ENCODE results near the gene NSF.
A peak's percentile ranks its signal among the peaks of the same experiment; 100 is the strongest.
"Not testable (repeated sequence)": the region's sequence is repeated elsewhere in the genome, so short reads cannot be mapped to it uniquely, and the experiment has no call there.

Gene NSF

DNA sequence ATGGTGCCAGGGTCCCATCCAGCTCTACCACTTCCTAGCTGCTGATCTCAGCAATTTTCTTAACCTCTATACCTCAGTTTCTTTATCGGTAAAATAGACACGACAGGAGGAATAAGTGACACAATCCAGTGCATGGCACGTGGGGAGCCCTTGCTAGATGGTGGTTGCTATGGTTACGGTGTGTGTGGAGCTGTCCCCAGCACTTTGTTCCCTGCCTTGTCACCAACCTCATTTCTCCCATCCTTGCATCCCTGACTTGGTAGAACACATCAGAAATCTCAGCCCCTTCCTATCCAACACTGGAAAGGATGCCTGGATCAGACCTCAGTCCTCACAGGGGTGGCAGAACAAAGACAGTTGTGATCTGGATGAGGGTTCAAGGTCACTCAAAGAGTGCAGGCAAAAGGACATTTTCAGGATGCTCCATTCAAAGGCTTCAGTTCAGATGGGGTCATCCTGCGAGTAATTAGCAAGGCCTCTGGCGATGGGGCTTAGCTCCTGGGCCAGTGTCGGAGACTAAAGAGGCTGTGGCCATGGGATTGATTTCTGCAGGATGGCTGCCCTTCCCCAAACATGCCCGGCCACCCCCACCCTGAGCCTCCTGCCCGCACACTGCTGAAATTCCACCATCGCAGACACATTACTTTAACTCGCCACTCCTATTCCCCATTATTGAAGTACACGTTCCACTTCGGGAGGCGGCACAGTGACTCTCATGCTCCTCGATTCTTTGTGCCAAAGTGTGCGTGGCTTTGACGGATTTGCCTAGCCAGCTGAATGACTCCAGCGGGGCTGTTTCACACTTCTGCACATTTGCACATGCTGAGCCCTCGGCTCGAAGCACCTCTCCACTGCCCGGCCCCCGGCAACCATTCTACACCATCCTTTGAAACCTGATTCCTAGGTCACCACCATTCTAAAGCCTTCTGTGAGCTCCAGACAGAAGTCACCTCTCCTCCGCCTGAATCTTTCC, 187.8 kb downstream of the NSF start:
- DNase-seq: no peak

DNA sequence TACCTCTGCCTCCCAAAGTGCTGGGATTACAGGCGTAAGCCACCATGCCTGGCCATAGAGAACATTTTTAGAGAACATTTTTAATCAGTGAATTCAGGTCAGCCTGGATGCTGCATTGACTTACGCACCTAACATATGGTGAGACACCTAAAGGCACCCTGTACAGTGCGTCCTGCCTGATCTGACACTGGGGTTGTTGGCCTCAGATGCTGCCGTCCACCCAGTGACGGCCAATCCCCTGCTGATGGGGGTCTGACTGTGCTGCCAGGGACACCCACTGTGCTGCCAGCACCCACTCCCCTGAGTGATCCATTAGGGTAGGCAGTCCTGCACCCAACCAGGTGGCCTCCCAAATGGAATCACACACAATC, 189.5 kb downstream of the NSF start:
- DNase-seq: no peak

DNA sequence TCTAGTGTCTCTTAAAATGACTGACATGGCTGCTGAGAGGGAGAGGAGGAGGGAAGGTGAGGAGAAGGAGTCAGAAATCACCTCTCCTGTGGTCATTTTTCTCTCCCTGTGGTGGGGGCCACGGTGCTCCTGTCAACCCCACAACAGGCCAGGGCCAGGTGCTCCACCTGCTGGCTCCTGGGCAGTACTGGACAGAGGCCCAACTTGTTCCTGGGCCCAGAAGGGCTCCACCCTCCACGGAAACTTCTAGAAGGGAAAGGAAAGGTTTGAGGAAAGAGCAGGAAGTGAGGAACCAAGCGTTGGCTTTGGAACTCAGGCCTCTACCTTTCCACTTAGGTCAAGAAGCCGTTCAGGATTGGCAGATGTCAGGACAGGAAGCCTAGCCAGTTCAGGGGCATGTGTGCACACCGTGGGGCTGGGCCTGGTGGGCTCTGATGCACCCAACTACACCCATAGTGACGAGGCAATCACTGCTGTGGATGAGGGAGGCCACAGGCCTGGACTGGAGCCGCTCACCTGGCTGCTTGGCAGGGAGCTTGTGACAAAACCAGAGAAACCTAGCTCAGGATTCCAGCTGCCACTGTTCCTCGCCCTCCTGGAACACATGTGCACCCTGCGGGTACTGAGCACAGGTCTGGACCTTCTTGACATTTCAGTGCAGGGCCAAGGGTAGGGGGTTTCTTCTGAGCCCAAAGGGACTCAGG, 191.9 kb downstream of the NSF start:
- DNase-seq: no peak

DNA sequence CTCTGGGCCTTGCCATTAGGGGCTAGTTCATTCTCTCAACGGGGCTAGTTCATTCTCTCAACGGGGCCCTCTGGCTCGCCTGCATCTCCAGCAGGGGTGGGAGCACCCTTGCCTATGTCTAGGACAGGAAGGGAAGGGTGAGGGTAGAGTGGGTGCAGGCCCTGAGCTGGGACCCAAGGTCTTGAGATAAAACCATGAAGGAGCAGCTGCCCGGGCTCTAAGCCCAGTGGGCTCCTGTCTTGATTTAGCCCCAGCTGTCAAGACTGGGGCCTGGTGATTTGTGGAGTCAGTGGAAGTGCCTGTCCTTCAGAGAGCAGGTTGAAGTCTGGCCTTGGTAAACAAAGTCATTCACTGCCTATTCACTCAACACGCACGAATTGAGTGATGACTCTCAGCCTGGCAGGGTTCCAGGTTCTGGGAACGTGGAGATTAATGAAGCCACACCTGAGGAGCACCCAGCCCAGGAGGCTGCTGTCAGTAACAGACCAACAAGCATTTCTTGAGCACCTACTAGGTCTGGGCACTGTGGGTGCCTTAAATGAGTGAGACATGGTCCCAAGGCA, 192.6 kb downstream of the NSF start:
- DNase-seq: peak; percentile 16

DNA sequence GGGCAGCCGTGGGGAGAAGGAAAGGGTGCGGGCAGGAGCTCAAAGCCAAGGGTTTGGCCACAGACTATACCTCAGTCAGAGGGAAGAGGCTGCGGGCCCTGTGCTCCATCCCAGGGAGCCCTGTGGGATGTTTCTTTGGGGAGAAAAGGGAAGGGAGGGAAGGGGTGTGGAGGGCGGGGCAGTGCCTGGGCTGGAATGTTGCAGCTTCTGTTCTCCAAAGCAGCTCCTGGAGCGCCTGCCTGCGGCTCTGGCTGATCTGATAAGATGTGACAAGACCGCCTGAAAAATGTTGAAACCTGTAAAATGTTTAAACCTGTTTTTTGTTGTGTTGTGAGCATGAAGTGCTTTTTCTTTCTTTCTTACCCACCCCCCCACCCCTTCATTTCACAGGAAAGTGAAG, 195.2 kb downstream of the NSF start:
- DNase-seq: no peak

DNA sequence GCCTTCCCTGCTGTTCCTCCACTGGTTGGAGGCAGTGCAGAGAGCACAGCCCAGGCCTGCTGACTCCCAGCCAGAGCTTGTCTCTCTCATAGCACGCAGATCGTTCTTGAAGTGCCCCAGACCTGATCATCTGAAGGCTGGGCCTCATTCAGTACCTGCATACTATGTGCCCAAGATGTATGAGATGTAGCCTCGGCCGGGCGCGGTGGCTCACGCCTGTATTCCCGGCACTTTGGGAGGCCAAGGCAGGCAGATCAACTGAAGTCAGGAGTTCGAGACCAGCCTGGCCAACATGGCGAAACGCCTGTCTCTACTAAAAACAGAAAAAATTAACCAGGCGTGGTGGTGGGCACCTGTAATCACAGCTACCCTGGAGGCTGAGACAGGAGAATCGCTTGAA, 197.0 kb downstream of the NSF start:
- DNase-seq: no peak

DNA sequence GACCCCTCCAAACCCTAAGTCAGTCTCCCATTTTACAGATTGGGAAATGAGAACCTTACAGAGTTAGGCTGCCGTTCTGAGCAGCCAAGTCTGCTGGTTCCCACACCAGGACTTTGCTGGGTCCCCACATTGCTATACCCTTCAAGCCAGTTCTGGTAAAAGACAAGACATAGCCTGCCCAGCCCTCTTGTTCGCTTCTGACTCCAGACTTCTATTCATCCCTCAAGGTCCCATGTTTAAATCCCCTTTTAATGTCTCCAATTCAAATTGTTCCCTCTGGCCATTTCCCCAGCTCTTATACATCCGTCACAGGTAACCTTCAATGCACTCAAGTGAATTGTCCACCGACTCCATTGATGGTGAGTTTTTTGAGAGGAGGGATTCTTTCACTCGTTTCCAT, 197.8 kb downstream of the NSF start:
- DNase-seq: no peak

DNA sequence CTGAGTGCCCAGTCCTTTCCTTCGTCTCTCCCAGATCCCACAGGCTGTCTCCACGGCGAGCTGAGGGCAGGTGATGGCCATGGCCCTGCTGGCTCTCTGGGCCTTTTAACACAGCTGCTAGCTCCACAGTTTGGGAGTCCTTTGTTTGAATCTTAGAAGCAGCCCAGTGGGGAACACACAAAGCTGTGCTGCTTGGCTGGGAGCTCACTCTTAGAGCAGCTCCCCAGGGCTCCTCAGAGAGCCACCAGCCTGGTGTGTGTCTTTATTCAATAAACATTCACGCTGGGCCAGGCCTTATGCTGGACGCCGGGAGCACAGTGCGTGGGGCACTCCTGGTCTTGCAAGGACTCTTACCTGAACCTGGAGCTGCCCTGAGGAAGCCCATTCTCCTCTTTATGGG, 198.3 kb downstream of the NSF start:
- DNase-seq: no peak

DNA sequence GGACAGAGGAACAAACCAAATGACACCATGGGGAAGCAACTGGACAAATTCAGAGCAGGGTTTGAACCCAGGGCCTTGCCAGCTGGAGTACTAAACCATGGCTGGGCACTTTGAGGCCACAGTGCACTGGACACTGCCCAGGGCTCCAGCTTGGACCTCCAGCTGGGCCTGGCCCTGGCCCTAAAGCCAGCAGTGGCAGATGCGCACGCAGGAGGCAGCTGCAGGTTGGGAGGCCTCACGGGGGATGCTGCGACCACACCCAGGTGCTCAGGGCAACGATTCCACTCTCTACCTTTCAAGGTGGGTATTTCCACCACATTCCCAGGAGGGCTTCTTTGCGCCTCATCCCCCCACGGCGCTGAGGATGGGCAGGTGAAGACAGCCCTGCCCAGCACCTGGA, 199.1 kb downstream of the NSF start:
- DNase-seq: no peak

DNA sequence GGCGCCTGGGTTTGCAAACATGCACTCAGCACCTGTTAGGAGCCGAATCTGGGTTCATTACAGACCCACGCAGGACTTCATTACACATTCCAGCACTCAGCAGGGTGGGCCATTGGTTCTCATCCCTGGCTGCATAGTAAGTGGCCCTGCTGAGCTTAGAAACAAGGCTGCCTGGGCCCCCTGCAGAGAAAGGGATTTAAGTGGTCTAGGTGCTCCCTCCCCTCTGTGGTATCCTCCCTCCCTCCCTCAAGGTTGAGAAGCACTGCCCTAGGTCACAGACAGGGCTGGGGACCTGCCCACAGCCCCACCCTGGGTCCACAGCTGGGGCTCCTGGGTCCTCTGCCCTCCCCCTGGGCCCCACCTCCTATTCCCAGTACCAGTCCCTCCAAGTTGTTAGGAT, 199.7 kb downstream of the NSF start:
- no peak for DNase-seq

DNA sequence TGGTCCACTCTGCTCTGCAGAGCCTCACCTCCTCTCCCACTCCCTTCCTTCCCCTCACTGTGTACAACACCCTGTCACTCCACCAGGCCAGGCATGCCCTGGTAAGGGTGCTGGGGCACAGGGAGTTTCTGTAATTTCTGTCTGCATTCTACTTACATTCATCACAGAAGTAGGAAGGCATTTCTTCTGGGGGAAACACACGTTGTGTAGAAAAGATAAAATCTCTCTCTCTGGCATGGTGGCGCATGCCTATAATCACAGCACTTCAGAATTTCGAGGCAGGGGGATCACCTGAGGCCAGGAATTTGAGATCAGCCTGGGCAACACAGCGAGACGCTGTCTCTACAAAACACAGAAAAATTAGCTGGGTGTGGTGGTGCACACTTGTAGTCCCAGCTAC, 201.1 kb downstream of the NSF start:
- no peak for DNase-seq

DNA sequence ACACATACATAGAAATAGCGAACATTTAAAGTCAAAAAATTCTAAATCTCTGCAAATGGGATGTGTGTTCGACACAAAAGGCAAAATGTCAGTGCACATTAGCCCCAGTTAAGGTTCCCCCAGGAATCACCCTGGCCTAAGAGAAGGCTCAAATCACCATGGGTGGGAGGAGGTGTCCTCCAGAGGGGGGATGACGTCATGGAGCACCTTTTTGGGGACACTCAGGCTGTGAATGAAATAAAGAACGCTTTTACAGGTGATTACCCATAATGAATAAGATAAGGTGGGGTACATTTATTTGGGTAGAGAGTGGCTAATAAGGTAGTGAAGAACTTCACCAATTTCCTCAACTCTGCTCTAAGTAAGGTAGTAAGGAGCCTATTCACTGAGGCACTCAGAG, 201.6 kb downstream of the NSF start:
- DNase-seq: no peak

DNA sequence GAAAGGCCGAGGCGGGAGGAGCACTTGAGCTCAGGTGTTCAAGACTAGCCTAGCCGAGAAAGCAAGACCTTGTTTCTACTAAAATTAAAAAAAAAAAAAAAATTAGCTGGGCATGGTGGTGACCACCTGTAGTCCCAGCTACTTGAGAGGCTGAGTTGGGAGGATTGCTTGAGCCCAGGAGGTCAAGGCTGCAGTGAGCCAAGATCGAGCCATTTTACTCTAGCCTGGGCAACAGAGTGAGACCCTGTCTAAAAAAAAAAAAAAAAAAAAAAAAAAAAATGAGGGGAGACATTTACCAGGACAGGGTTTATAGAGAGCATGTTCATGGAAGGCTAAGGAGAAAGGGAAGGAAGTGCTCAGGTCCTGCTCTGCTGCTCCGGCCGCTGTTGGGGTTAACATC, 202.6 kb downstream of the NSF start:
- not testable (repeated sequence) for DNase-seq

DNA sequence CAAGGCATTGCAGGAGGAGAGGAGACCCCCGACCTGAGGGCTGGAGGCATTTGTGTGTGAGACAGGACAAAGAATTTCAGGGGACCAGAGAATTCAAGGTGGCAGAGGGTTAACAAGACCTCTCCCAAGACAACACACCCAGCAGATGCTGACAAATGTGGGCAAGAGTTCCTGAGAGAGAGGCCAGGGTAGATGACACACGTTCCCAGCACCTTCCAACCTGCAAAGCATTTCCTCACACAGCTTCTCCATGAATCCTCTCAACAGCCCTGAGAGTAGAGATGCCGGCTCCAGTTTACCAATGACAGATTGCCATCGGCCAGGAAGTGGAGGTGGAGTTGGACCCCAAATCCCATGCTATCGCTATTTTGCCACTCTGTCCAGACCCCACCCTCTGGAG, 203.1 kb downstream of the NSF start:
- DNase-seq: no peak

DNA sequence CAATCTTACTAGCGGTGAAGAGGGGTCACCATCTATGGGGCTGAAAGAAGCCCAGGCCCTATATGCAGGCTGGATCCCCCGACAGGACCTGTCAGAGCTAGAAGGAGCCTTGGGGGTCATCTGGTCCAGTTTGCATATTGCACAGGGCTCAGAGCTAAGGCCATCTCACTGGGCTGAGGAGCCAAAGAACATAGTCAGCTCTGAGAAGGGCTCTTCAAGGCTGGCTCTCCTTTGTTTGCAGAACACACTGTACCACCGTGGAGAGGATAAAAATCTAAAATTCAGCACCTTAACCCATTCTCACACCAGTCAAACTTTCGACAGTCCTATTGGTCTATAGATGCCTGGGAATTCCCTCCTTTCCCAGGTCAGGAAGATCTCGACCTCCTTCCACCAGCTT, 203.8 kb downstream of the NSF start:
- DNase-seq: no peak

DNA sequence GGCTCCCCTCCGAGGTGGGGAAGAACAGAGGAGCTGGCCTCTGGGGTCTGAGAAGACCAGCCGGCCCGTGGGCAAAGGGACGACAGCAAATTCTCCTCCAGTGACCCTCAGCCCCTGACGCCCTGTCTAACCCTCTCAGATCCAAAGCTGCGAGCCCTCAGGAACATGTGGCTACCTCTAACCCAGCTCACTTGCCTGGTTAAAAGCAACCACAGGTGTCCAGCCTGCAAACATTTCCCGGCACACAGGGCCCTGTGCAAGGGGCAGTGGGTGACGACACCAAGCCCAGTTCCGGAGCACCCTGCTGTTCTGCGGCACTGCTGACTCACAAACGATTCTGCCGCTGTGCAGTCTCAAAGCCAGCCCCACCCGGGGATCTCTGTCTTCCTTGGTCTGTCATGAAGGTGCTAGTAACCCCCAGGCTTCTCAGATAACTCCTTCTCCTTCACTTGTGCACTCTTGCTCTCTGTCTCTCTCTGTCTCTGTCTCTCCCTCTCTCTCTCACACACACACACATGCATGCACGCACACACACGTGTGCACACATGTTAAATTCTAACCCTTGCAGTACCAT, 205.0 kb downstream of the NSF start:
- peak; percentile 4 for DNase-seq

DNA sequence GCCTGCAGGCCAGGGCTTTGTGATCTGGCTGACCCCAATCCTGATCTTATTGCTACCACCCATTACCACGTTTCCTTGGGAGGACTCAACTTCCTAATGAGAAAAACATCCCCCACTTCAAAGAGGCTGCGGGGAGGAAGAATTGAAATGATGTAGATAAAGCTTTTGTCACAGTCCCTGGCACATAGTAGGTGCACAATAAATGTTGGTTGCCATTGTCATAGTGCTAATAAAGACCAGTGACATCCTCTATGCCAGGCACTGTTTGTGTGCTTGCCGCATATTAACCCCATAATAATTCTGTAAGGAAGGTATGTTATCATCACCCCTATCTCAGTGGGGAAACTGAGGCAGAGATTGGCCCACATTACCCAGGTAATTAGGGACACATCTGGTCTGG, 205.6 kb downstream of the NSF start:
- no peak for DNase-seq

DNA sequence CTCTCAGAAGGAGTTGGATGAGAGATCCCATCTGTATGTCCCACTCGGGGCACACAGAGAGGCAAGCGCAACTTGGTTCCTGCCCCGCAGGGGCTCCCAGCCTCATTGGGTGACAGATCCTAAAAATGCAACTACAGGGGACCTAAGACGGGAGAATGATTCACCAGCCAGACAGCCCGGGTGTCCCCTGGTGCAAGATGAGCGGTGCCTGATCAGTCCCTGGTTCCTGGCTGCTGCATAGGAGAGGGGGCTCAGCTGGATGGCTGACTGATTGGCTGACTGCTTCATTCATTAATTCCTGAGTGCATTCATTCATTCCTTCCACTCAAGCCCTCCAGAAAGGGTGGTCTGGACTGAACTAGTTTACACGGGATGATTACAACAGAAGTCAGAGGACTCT, 206.1 kb downstream of the NSF start:
- DNase-seq: no peak

DNA sequence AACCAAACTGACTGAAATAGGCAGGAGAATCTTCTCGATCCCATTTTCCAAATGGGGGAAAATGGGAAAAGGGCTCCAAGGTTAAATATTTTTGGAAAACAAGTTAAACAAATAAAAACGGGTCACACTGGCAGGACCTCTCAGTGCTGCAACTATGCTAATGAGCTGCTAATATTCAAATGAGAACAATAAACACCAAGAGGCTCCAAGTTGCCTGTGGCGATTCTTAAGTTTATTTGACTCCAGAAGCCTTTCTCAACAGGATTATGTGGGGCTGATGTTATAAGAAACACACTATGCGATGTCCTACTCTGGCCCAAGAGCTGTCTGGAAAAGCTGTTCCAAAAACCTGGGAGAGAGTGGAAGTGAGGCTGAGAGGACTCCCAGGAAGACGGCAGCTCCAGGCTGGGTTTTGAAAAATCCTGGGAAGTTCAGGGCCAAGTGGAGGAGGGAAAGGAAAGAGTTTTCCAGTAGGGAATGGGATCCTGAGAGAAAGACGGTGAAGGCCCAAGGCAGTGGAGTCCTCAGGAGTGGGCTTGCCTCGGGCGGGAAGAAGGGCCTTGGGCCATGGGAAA, 206.6 kb downstream of the NSF start:
- DNase-seq: no peak

DNA sequence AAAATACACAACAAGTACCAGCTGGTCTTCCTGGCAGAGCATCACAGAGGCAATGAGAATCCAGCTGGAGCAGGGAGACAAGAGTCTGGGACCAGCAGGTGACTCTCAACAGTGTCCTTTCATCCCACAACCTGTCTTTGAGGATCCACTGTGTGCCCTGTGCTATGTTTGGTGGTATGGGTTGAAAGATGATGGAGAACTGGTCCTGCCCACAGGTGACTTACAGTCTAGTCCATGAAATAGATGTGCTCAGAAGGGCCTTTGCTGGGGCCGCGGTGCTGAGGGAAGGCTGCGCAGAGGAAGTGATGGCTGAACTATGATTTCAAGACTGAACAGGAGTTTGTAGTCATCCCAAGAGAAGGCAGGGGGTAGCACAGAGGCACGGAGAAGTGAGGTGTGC, 210.1 kb downstream of the NSF start:
- DNase-seq: no peak

DNA sequence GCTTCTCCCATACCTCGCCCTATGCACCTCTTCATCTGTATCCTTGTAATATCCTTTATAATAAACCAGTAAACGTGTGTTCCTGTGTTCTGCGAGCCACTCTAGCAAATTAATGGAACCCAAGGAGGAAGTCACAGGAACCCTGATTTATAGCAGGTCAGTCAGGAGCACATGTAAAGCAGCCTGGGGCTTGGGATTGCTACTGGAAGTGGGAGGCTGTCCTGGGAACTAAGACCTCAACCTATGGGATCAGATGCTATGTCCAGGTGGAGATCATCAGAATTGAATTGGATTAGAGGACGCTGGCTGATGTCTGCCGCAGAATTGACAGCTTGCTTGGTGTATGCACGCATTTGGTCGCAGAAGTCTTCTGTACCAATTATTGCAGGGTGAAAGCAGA, 212.3 kb downstream of the NSF start:
- DNase-seq: no peak

DNA sequence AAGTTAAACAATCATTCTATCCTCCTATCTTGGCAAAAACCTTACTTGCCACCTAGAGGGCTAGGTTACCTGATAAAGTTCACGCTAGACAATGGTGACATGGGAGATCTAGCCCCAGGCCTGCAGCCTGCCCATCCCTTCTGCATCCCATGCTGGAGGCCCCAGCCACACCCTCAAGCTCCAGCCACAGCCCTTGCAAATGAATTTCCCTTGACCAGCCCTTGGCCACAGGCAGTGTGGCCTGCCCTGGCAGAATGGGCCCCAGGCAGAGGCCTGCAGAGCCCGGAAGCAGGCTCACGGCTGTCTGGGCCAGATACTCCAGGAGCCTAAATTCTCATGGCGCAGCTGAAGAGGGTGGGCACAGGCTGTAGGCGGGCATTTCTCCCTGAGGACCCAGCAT, 213.1 kb downstream of the NSF start:
- DNase-seq: no peak

DNA sequence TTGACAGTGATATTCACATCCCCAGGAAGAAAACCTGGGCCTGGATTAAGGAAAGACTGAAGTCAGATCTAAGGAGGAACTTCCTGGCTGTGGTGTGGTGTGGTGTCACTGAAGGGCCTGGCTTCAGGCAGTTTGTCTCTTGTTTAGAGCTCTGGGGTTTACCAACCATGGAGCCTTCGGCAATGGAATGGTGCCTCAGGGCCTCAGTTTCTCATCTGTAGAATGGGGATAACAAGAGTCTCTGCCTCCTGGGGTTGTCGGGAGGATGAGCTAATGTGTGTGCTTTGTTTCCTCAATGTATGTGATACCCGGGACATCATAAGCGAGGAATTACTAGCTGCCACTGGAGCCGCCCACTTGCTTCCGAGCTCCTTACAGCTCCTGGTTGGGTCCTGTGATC, 215.3 kb downstream of the NSF start:
- no peak for DNase-seq
